HEK293 (cell line): ENCODE data around the gene NOC2L.

ENCODE experiments used
- CTCF ChIA-PET: fragments of 350-600 bp; formaldehyde crosslinking; extraction: SDS; loops from one replicate; lab custom pipeline; 2021; ENCODE audit warnings: antibody characterized with exemption; lab: Yijun Ruan, JAX
- POLR2A ChIA-PET: fragments of 300-600 bp; formaldehyde crosslinking; extraction: SDS; loops from one replicate; lab custom pipeline; 2020; ENCODE audit warnings: antibody characterized with exemption, inconsistent platforms; lab: Yijun Ruan, JAX
- H3K27ac ChIP-seq: fragments of 200-500 bp; sonication (Bioruptor generic); 2 replicates; pipeline ENCODE4 v1.5.1; 2014; ENCODE audit warnings: low read depth, low read length, control low read depth, inconsistent platforms; ENCODE audit errors: extremely low read depth
- H3K36me3 ChIP-seq, 2 experiments: fragments of 200-500 bp in 1 of 2; sonication (Bioruptor generic) in 1 of 2; 1 replicate in 1 of 2; 2 replicates in 1 of 2; pipeline ENCODE4 v1.5.1; 2014 to 2017; ENCODE audit warnings: inconsistent platforms in 2 of 2, low read length in 2 of 2; ENCODE audit not compliant: control insufficient read depth in 2 of 2, insufficient read depth in 1 of 2
- H3K4me1 ChIP-seq: fragments of 200-500 bp; sonication (Bioruptor generic); 2 replicates; pipeline ENCODE4 v1.5.1; 2014; ENCODE audit warnings: mild to moderate bottlenecking, low read length, inconsistent platforms; ENCODE audit not compliant: control insufficient read depth, insufficient read depth
- H3K4me3 ChIP-seq: 2 replicates; pipeline ENCODE4 v1.5.1; 2011; ENCODE audit warnings: low read depth, mild to moderate bottlenecking, control low read depth, low read length, moderate library complexity
- H3K9me3 ChIP-seq: fragments of 200-500 bp; sonication (Bioruptor generic); 2 replicates; pipeline ENCODE4 v1.5.1; 2014; ENCODE audit warnings: low read depth, low read length, inconsistent platforms; ENCODE audit not compliant: control insufficient read depth, insufficient read depth
- EGR2 ChIP-seq: fragments of 450-650 bp; formaldehyde crosslinking; IDR thresholded peaks from 2 replicates; pipeline ENCODE4 v1.5.1; 2016; ENCODE audit warnings: low read depth, missing biosample characterization, missing genetic modification characterization
- KLF16 ChIP-seq: fragments of 450-650 bp; formaldehyde crosslinking; IDR thresholded peaks from 2 replicates; pipeline ENCODE4 v1.5.1; 2017; ENCODE audit warnings: missing biosample characterization, missing genetic modification characterization
- PRDM10 ChIP-seq: fragments of 450-650 bp; formaldehyde crosslinking; IDR thresholded peaks from 2 replicates; pipeline ENCODE4 v1.5.1; 2016; ENCODE audit warnings: missing biosample characterization, missing genetic modification characterization
- ZBTB44 ChIP-seq: fragments of 450-650 bp; IDR thresholded peaks from 2 replicates; pipeline ENCODE4 v1.5.1; 2018; ENCODE audit warnings: missing biosample characterization, mild to moderate bottlenecking, missing genetic modification characterization
- ZNF112 ChIP-seq: fragments of 450-650 bp; formaldehyde crosslinking; IDR thresholded peaks from 2 replicates; pipeline ENCODE4 v1.5.0; 2017; ENCODE audit warnings: missing biosample characterization, missing genetic modification characterization
- ZNF121 ChIP-seq: fragments of 450-650 bp; formaldehyde crosslinking; IDR thresholded peaks from 2 replicates; pipeline ENCODE4 v1.5.1; 2016; ENCODE audit warnings: missing biosample characterization, missing genetic modification characterization
- ZNF138 ChIP-seq: fragments of 450-650 bp; formaldehyde crosslinking; IDR thresholded peaks from 2 replicates; pipeline ENCODE4 v1.5.1; 2016; ENCODE audit warnings: missing biosample characterization, missing genetic modification characterization, borderline replicate concordance
- ZNF16 ChIP-seq: fragments of 450-650 bp; formaldehyde crosslinking; IDR thresholded peaks from 2 replicates; pipeline ENCODE4 v1.5.1; 2016; ENCODE audit warnings: low read depth, missing biosample characterization, missing genetic modification characterization
- ZNF19 ChIP-seq: fragments of 450-650 bp; formaldehyde crosslinking; IDR thresholded peaks from 2 replicates; pipeline ENCODE4; 2016; ENCODE audit warnings: missing biosample characterization, missing genetic modification characterization, low read depth
- ZNF221 ChIP-seq: fragments of 450-650 bp; formaldehyde crosslinking; IDR thresholded peaks from 2 replicates; pipeline ENCODE4 v1.5.1; 2017; ENCODE audit warnings: missing biosample characterization, missing genetic modification characterization, borderline replicate concordance
- ZNF223 ChIP-seq: fragments of 450-650 bp; formaldehyde crosslinking; IDR thresholded peaks from 2 replicates; pipeline ENCODE4 v1.5.1; 2016; ENCODE audit warnings: missing biosample characterization, missing genetic modification characterization
- ZNF362 ChIP-seq: fragments of 450-650 bp; formaldehyde crosslinking; IDR thresholded peaks from 2 replicates; pipeline ENCODE4 v1.5.1; 2016; ENCODE audit warnings: missing biosample characterization, missing genetic modification characterization
- ZNF555 ChIP-seq: fragments of 450-650 bp; formaldehyde crosslinking; conservative IDR thresholded peaks from 2 replicates; pipeline ENCODE4 v1.5.1; 2017; ENCODE audit warnings: missing biosample characterization, mild to moderate bottlenecking, missing genetic modification characterization, inconsistent platforms
- ZNF600 ChIP-seq: fragments of 450-650 bp; formaldehyde crosslinking; IDR thresholded peaks from 2 replicates; pipeline ENCODE4 v1.5.1; 2016; ENCODE audit warnings: missing biosample characterization, missing genetic modification characterization
- ZSCAN16 ChIP-seq: fragments of 450-650 bp; formaldehyde crosslinking; IDR thresholded peaks from 2 replicates; pipeline ENCODE4 v1.5.1; 2016; ENCODE audit warnings: missing biosample characterization, missing genetic modification characterization
- TF ChIP-seq, protein P1 (sequence below): fragments of 450-650 bp; formaldehyde crosslinking; IDR thresholded peaks from 2 replicates; pipeline ENCODE4 v1.5.1; 2016; ENCODE audit warnings: missing biosample characterization, missing genetic modification characterization
- TF ChIP-seq, protein P2 (sequence below): fragments of 450-650 bp; formaldehyde crosslinking; IDR thresholded peaks from 2 replicates; pipeline ENCODE4 v1.5.1; 2016; ENCODE audit warnings: missing biosample characterization, missing genetic modification characterization
- TF ChIP-seq, protein P3 (sequence below): fragments of 450-650 bp; formaldehyde crosslinking; IDR thresholded peaks from 2 replicates; pipeline ENCODE4 v1.5.1; 2016; ENCODE audit warnings: missing biosample characterization, missing genetic modification characterization

The NOC2L gene

DNA sequence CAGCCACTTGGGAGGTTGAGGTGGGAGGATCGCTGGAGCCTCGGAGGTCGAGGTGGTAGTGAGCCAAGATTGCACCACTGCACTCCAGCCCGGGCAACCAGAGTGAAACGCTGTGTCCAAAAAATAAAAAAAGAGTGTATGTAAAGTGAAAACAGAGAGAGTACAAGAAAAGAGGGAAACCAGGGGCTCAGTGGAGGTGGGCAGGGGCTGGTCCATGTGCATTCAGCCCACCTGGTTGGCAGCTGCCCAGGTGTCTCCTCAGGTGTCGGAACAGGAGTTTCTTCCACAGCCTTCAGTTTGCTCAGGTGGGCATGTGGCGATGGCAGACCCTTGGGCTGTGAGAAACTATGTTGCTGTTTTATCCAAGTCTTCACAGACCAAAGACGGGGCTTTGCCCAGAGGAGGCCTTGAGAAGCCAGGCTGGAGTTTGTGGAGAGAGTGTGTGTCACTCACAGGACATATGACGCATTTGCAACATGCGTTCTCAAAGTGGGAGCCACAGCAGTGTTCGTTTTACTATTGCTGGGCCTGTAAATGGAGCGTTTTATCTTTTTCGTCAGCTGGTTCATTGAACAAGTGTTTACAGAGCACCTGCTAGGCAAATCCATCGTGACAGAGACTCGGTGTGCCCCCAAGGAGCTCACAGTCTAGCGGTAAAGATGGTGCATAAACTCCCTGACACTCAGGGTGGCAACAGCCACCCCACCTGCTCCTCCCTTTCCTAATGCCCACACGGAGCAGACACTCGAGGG is 57.8 kb downstream of the NOC2L start:
- H3K4me3 ChIP-seq = no peak overlapping the region
- TF ChIP-seq ZNF600 (peak; percentile 18; the same call in 1 of the 2 replicates), KLF16 (tag by site-specific recombination) (no peak), ZNF221 (no peak), ZSCAN16 (peak; percentile 89), ZNF112 (no peak), ZBTB44 (tag by site-specific recombination) (0 out of 2 replicates have a peak, but pooled peaks have one; percentile 22)
- TF ChIP-seq, protein P1, sequence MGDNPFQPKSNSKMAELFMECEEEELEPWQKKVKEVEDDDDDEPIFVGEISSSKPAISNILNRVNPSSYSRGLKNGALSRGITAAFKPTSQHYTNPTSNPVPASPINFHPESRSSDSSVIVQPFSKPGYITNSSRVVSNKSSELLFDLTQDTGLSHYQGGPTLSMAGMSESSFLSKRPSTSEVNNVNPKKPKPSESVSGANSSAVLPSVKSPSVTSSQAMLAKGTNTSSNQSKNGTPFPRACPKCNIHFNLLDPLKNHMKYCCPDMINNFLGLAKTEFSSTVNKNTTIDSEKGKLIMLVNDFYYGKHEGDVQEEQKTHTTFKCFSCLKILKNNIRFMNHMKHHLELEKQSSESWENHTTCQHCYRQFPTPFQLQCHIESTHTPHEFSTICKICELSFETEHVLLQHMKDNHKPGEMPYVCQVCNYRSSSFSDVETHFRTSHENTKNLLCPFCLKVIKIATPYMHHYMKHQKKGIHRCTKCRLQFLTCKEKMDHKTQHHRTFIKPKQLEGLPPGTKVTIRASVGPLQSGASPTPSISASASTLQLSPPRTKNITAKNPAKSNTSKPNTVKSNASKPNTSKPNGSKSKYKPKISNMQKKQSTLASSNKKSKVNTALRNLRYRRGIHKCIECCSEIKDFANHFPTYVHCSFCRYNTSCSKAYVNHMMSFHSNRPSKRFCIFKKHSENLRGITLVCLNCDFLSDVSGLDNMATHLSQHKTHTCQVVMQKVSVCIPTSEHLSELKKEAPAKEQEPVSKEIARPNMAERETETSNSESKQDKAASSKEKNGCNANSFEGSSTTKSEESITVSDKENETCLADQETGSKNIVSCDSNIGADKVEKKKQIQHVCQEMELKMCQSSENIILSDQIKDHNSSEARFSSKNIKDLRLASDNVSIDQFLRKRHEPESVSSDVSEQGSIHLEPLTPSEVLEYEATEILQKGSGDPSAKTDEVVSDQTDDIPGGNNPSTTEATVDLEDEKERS (tag by site-specific recombination) = no peak
- ChIA-PET POLR2A (interaction anchor here (1.5 kb wide), 1 partner anchor 40 kb away, joined by 3 read pairs; no protein-coding TSS in a partner anchor), CTCF (no interaction called here)
- no peaks in the 10 kb centered on the region for H3K36me3 ChIP-seq
- H3K9me3 ChIP-seq = no peaks in the 10 kb centered on the region
- H3K27ac ChIP-seq = no peak overlapping the region
- H3K4me1 ChIP-seq = 0 out of 2 replicates have a peak, but pooled peaks cover 5% of the 10 kb centered on the region

DNA sequence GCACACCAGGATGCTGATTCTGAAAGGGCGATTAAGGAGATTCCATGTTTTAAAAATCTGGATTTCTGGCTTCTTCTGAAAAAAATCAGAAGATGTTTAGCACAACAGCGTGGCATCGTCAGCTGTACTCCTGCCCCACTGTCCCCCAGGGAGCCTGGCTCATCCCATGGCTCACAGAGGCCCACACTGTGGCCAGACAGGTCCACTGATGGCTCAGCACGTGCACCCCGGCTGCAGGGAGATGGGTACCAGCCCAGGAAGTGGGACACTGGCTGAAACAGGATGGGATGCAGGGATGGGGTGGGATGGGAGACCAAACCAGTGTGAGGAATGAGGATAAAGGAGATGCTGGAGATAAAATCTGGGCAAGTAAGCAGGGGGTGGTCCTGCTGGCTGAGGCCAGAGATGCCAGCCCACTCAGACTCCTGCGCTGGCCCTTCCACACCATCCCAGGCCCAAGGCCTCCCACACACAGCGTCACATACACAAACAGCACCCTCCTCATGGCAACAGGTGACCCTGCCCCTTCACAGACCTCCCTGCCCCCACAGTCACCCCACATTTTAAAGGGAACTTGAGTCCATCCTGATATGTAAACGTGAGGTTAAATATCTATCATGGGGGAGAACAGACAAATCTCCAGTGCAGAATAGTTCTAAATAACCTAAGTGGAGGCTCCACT is 59.3 kb downstream of the NOC2L start:
- POLR2A ChIA-PET = no interaction called here
- no peak overlapping the region for H3K27ac ChIP-seq
- H3K4me1 ChIP-seq = no peaks in the 10 kb centered on the region
- H3K4me3 ChIP-seq = no peak overlapping the region
- no peaks in the 10 kb centered on the region for H3K36me3 ChIP-seq
- CTCF ChIA-PET = no interaction called here
- H3K9me3 ChIP-seq = no peaks in the 10 kb centered on the region
- TF ChIP-seq ZSCAN16 (no peak), ZNF362 (no peak), ZNF121 (tag by site-specific recombination) (no peak), ZNF223 (tag by site-specific recombination) (no peak), EGR2 (tag by site-specific recombination) (no peak), ZNF555 (tag by site-specific recombination) (no peak), ZNF16 (tag by site-specific recombination) (no peak), ZNF19 (tag by site-specific recombination) (no peak), PRDM10 (tag by site-specific recombination) (0 out of 2 replicates have a peak, but pooled peaks have one; percentile 15), ZNF112 (no peak), ZNF138 (tag by site-specific recombination) (no peak)
- TF ChIP-seq, protein P2, sequence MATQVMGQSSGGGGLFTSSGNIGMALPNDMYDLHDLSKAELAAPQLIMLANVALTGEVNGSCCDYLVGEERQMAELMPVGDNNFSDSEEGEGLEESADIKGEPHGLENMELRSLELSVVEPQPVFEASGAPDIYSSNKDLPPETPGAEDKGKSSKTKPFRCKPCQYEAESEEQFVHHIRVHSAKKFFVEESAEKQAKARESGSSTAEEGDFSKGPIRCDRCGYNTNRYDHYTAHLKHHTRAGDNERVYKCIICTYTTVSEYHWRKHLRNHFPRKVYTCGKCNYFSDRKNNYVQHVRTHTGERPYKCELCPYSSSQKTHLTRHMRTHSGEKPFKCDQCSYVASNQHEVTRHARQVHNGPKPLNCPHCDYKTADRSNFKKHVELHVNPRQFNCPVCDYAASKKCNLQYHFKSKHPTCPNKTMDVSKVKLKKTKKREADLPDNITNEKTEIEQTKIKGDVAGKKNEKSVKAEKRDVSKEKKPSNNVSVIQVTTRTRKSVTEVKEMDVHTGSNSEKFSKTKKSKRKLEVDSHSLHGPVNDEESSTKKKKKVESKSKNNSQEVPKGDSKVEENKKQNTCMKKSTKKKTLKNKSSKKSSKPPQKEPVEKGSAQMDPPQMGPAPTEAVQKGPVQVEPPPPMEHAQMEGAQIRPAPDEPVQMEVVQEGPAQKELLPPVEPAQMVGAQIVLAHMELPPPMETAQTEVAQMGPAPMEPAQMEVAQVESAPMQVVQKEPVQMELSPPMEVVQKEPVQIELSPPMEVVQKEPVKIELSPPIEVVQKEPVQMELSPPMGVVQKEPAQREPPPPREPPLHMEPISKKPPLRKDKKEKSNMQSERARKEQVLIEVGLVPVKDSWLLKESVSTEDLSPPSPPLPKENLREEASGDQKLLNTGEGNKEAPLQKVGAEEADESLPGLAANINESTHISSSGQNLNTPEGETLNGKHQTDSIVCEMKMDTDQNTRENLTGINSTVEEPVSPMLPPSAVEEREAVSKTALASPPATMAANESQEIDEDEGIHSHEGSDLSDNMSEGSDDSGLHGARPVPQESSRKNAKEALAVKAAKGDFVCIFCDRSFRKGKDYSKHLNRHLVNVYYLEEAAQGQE (tag by site-specific recombination) = no peak
- TF ChIP-seq, protein P3, sequence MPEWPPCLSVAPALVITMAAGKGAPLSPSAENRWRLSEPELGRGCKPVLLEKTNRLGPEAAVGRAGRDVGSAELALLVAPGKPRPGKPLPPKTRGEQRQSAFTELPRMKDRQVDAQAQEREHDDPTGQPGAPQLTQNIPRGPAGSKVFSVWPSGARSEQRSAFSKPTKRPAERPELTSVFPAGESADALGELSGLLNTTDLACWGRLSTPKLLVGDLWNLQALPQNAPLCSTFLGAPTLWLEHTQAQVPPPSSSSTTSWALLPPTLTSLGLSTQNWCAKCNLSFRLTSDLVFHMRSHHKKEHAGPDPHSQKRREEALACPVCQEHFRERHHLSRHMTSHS (tag by site-specific recombination) = no peak
